ENCODE data around the gene THBS1.

THBS1 gene

GRCh38 chr15:39593656-39594445, 13.0 kb downstream of the THBS1 start:
- no peak for TF ChIP-seq JUND (IDR thresholded peaks at IDR 0.05; ENCODE audit: low read depth)
- in situ Hi-C loops (cut with HindIII; ENCODE audit: low pct_unique_long_range_greater_than_20kb, low sequenced_read_pairs): no loop called here
- DNase-seq (ENCODE audit: low read depth in 1 of 2, low spot score in 1 of 2): no peak

GRCh38 chr15:39594446-39595337, 13.8 kb downstream of the THBS1 start:
- in situ Hi-C loops (cut with HindIII; ENCODE audit: low pct_unique_long_range_greater_than_20kb, low sequenced_read_pairs): no loop called here
- no peak for DNase-seq (ENCODE audit: low read depth in 1 of 2, low spot score in 1 of 2)
- no peak for TF ChIP-seq JUND (IDR thresholded peaks at IDR 0.05; ENCODE audit: low read depth)

- DNase-seq (ENCODE audit: low read depth in 1 of 2, low spot score in 1 of 2): no peak
- no peak for TF ChIP-seq JUND (IDR thresholded peaks at IDR 0.05; ENCODE audit: low read depth)
- in situ Hi-C loops (cut with HindIII; ENCODE audit: low pct_unique_long_range_greater_than_20kb, low sequenced_read_pairs): no loop called here
Measured at GRCh38 chr15:39595338-39596221, 14.7 kb downstream of the THBS1 start.

- in situ Hi-C loops (cut with HindIII; ENCODE audit: low pct_unique_long_range_greater_than_20kb, low sequenced_read_pairs): no loop called here
- no peak; the same call in 1 of the 2 replicates for TF ChIP-seq JUND (IDR thresholded peaks at IDR 0.05; ENCODE audit: low read depth)
- DNase-seq (ENCODE audit: low read depth in 1 of 2, low spot score in 1 of 2): no peak
Measured at GRCh38 chr15:39596358-39597051, 15.6 kb downstream of the THBS1 start.

- in situ Hi-C loops (cut with HindIII; ENCODE audit: low pct_unique_long_range_greater_than_20kb, low sequenced_read_pairs): no loop called here
- no peak for DNase-seq (ENCODE audit: low read depth in 1 of 2, low spot score in 1 of 2)
- no peak for TF ChIP-seq JUND (IDR thresholded peaks at IDR 0.05; ENCODE audit: low read depth)
Measured at GRCh38 chr15:39597336-39597735, 16.5 kb downstream of the THBS1 start.

GRCh38 chr15:39597751-39598185, 16.9 kb downstream of the THBS1 start:
- TF ChIP-seq JUND (IDR thresholded peaks at IDR 0.05; ENCODE audit: low read depth): no peak
- DNase-seq (ENCODE audit: low read depth in 1 of 2, low spot score in 1 of 2): no peak
- in situ Hi-C loops (cut with HindIII; ENCODE audit: low pct_unique_long_range_greater_than_20kb, low sequenced_read_pairs): no loop called here

- TF ChIP-seq JUND (IDR thresholded peaks at IDR 0.05; ENCODE audit: low read depth): no peak
- in situ Hi-C loops (cut with HindIII; ENCODE audit: low pct_unique_long_range_greater_than_20kb, low sequenced_read_pairs): no loop called here
- DNase-seq (ENCODE audit: low read depth in 1 of 2, low spot score in 1 of 2): no peak
Measured at GRCh38 chr15:39598186-39598850, 17.4 kb downstream of the THBS1 start.

GRCh38 chr15:39598958-39599845, 18.3 kb downstream of the THBS1 start:
- in situ Hi-C loops (cut with HindIII; ENCODE audit: low pct_unique_long_range_greater_than_20kb, low sequenced_read_pairs): no loop called here
- DNase-seq (ENCODE audit: low read depth in 1 of 2, low spot score in 1 of 2): no peak
- TF ChIP-seq JUND (IDR thresholded peaks at IDR 0.05; ENCODE audit: low read depth): no peak

- in situ Hi-C loops (cut with HindIII; ENCODE audit: low pct_unique_long_range_greater_than_20kb, low sequenced_read_pairs): no loop called here
- no peak for DNase-seq (ENCODE audit: low read depth in 1 of 2, low spot score in 1 of 2)
Measured at GRCh38 chr15:39599871-39600270, 19.0 kb downstream of the THBS1 start.

GRCh38 chr15:39602143-39602542, 21.3 kb downstream of the THBS1 start:
- TF ChIP-seq JUND (IDR thresholded peaks at IDR 0.05; ENCODE audit: low read depth): no peak
- in situ Hi-C loops (cut with HindIII; ENCODE audit: low pct_unique_long_range_greater_than_20kb, low sequenced_read_pairs): no loop called here
- peak in 1 of 2 experiments; percentile 56 for DNase-seq (ENCODE audit: low read depth in 1 of 2, low spot score in 1 of 2)

More at GRCh38 chr15:39599871-39600270, 19.0 kb downstream of the THBS1 start:
- TF ChIP-seq JUND (IDR thresholded peaks at IDR 0.05; ENCODE audit: low read depth): no peak
